Jurkat, Clone E6-1 (cell line): Measurements from ENCODE around the gene LPIN3.

ENCODE experiments used
- DNase-seq: peaks from one replicate; pipeline ENCODE4 v3.0.0-alpha.2; 2011; ENCODE audit warnings: low read depth, low spot score
- H3K4me3 ChIP-seq: 2 replicates; pipeline ENCODE4 v1.5.1; 2011; ENCODE audit warnings: mild to moderate bottlenecking, low read length, control low read depth, moderate library complexity

Gene LPIN3

GRCh38 chr20:41408156-41408794 lies 67.7 kb downstream of the LPIN3 start:
- H3K4me3 ChIP-seq = no peak overlapping the region
- peak; percentile 11 for DNase-seq

DNA sequence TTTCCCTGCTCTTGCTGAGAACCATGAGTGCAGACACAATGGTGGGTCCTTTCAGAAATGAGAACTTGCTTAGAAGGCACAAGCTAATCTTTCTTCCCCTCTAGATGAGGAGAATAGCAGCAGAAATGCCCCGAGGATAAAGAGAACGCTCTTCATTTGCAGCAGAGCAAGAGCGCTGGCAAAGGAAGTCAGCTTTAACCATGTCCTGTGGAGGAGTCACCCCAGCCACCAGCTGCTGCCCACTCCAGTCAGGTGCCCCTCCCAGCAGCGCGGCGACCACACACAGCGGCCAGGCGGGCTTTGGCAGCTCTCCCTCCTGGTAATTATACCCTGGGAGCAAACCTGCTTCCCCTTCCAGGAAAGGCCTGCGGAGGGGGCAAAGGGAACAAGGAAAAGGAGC lies 68.4 kb downstream of the LPIN3 start:
- no peak overlapping the region for H3K4me3 ChIP-seq
- DNase-seq = no peak
